Type B pancreatic cell (in vitro differentiated cells): ENCODE measurements around the gene EFCAB8. TPM values are rescaled to one million over a fixed set of nuclear protein-coding genes. Genes with fewer than 3 reads are reported as not detected.
"Not testable (repeated sequence)": the region's sequence is repeated elsewhere in the genome, so short reads cannot be mapped to it uniquely, and the experiment has no call there.

Experiments
- DNase-seq: peaks from one replicate; pipeline ENCODE4 v3.0.0; 2021; ENCODE audit warnings: mixed read lengths; ENCODE audit not compliant: unreplicated experiment; ENCODE audit errors: extremely low spot score
- H3K27ac Mint-ChIP-seq: 2 replicates; pipeline ENCODE4 v1.8.0; 2021; ENCODE audit warnings: mild to moderate bottlenecking, mixed read lengths
- H3K27me3 Mint-ChIP-seq: 2 replicates; pipeline ENCODE4 v1.8.0; 2021; ENCODE audit warnings: mixed read lengths
- H3K36me3 Mint-ChIP-seq: 2 replicates; pipeline ENCODE4 v1.8.0; 2021; ENCODE audit warnings: mixed read lengths
- H3K4me1 Mint-ChIP-seq: one replicate; pipeline ENCODE4 v1.8.0; 2021; ENCODE audit warnings: mixed read lengths; ENCODE audit not compliant: unreplicated experiment
- H3K4me3 Mint-ChIP-seq: 2 replicates; pipeline ENCODE4 v1.8.0; 2021; ENCODE audit warnings: mild to moderate bottlenecking, mixed read lengths
- H3K9me3 Mint-ChIP-seq: 2 replicates; pipeline ENCODE4 v1.8.0; 2021; ENCODE audit warnings: mixed read lengths
- CTCF ChIP-seq: fragments of 200-600 bp; sonication (generic); conservative IDR thresholded peaks from 2 replicates; pipeline ENCODE4 v1.5.0; 2021; ENCODE audit warnings: antibody characterized with exemption, mild to moderate bottlenecking
- total RNA-seq: library from RNA; stranded (reverse); gene quantifications from 2 replicates; pipeline ENCODE4 v1.2.1, GENCODE V29; 2021; ENCODE audit warnings: low replicate concordance

Gene EFCAB8
- total RNA-seq, 1 donor from 2014 or later: 0.97 TPM

DNA sequence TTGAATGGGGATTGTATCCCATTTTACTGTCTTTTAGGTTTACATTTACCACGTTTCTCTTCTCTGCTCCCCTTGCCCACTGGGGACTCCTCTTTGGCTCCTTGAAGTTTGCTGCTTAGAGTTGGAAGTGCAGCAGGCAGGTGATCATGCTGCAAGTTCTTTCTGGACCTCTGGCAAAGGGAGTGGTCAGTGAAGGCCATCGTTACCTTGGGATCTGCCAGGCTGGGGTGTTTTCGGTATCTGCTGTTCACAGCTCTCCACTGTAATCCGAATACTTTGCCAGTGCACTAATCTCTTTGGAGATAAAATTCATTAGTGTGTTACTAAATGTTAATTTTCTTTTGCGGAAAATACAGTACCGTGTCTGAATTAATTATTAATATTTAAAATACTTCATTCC, 9.1 kb upstream of the EFCAB8 start:
- DNase-seq: no peak
- peaks cover 3% of the 10 kb centered on the region for H3K4me1 Mint-ChIP-seq
- no peak overlapping the region for H3K4me3 Mint-ChIP-seq
- H3K27me3 Mint-ChIP-seq: no peaks in the 10 kb centered on the region
- no peaks in the 10 kb centered on the region for H3K9me3 Mint-ChIP-seq
- H3K27ac Mint-ChIP-seq: no peak overlapping the region
- TF ChIP-seq CTCF: no peak
- peaks cover 25% of the 10 kb centered on the region for H3K36me3 Mint-ChIP-seq

DNA sequence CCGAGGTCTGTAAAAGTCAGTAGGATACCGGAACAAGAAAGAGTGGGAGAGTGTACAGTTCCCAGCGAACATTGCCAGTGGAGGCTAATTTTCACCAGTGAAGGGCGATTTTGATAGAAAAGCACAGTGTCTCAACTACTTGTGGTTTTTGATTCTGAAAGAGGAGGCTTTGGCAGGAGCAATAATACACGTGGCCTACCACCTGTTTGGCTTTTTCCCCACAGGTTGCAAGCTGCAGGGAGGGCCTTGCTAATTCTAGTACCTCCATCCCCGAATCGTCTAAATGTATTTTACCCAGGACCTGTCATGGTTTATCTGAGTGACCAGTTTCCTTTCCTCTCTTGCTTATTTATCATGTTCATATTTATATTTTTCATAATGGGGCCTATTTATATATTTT, 3.3 kb upstream of the EFCAB8 start:
- H3K36me3 Mint-ChIP-seq: peaks cover 9% of the 10 kb centered on the region
- H3K27ac Mint-ChIP-seq: no peak overlapping the region
- no peaks in the 10 kb centered on the region for H3K27me3 Mint-ChIP-seq
- H3K9me3 Mint-ChIP-seq: no peaks in the 10 kb centered on the region
- no peak overlapping the region for H3K4me3 Mint-ChIP-seq
- no peak for TF ChIP-seq CTCF
- H3K4me1 Mint-ChIP-seq: no peaks in the 10 kb centered on the region
- no peak for DNase-seq

GRCh38 chr20:32858189-32858588, 534 bp upstream of the EFCAB8 start:
- H3K27me3 Mint-ChIP-seq: no peaks in the 10 kb centered on the region
- no peak for DNase-seq
- no peak for TF ChIP-seq CTCF
- no peak overlapping the region for H3K27ac Mint-ChIP-seq
- no peak overlapping the region for H3K4me3 Mint-ChIP-seq
- no peaks in the 10 kb centered on the region for H3K9me3 Mint-ChIP-seq
- H3K4me1 Mint-ChIP-seq: no peaks in the 10 kb centered on the region
- peaks cover 12% of the 10 kb centered on the region for H3K36me3 Mint-ChIP-seq

DNA sequence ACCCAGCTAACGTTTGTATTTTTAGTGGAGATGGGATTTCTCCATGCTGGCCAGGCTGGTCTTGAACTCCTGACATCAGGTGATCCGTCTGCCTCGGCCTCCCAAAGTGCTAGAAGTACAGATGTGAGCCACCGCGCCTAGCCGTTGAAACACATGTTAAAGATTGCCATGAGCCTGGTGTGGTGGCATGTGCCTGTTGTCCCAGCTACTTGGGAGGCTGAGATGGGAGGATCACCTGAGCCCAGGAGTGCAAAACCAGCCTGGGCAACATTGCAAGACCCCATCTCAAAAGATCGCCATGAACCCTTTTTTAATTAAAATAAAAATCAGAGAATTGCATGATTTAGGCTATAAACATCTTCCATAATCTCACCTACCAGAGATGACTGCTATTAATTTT, 2.7 kb downstream of the EFCAB8 start:
- H3K4me1 Mint-ChIP-seq: no peaks in the 10 kb centered on the region
- DNase-seq: no peak
- H3K9me3 Mint-ChIP-seq: no peaks in the 10 kb centered on the region
- TF ChIP-seq CTCF: no peak
- no peaks in the 10 kb centered on the region for H3K27me3 Mint-ChIP-seq
- no peak overlapping the region for H3K27ac Mint-ChIP-seq
- peaks cover 8% of the 10 kb centered on the region for H3K36me3 Mint-ChIP-seq
- H3K4me3 Mint-ChIP-seq: no peak overlapping the region

- no peak overlapping the region for H3K27ac Mint-ChIP-seq
- H3K9me3 Mint-ChIP-seq: no peaks in the 10 kb centered on the region
- H3K27me3 Mint-ChIP-seq: no peaks in the 10 kb centered on the region
- TF ChIP-seq CTCF: no peak
- H3K36me3 Mint-ChIP-seq: no peaks in the 10 kb centered on the region
- H3K4me1 Mint-ChIP-seq: no peaks in the 10 kb centered on the region
- no peak overlapping the region for H3K4me3 Mint-ChIP-seq
- DNase-seq: no peak
These were observed 10.8 kb downstream of the EFCAB8 start for GRCh38 chr20:32869562-32869961.

GRCh38 chr20:32870526-32870925, 11.8 kb downstream of the EFCAB8 start:
- not testable (repeated sequence) for H3K4me1 Mint-ChIP-seq

More at GRCh38 chr20:32870526-32870925, 11.8 kb downstream of the EFCAB8 start:
- H3K27me3 Mint-ChIP-seq, DNase-seq, H3K9me3 Mint-ChIP-seq, H3K36me3 Mint-ChIP-seq, H3K4me3 Mint-ChIP-seq, H3K27ac Mint-ChIP-seq: not testable (repeated sequence)
